GM18861 (cell line): ENCODE results near the gene LAIR2.
"Not testable (repeated sequence)": the region's sequence is repeated elsewhere in the genome, so short reads cannot be mapped to it uniquely, and the experiment has no call there.

Experiments
- ATAC-seq: cut with Tn5 transposase; IDR thresholded peaks from one replicate; pipeline ENCODE4 v1.9.1; 2021; ENCODE audit not compliant: unreplicated experiment

LAIR2 gene

DNA sequence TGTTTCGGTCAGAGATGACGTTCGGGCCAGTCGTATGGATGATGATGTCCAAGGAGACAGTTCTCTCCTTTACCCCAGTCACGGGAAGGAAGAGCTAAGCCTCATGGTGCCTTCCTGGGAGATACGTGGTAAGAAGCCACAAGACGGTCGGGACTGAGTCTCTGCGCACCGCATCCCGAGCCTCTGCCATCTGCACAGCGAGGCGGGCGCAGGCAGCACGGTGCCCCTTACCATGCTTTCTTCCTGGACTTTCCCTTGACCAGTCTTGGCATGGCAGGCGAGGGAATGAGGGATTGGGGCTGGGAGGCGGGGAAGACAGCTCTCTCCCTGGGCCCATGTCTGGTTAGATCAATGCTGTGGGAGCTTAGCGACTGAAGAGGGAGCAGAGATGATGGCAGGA, 10.1 kb upstream of the LAIR2 start:
- no peak for ATAC-seq

DNA sequence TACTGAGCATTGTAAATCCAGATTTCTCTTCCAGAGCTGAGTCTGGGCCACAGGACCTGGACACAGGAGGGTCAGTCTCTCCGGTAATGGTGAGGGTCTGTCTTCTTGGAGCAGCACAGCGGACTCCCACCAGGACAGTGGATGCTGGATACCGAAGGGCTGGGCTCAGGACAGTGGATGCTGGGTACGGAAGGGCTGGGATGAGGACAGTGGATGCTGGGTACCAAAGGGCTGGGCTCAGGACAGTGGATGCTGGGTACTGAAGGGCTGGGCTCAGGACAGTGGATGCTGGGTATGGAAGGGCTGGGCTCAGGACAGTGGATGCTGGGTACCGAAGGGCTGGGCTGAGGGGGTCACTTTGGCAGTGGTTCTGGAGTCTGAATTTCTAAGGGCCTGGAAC, 9.6 kb upstream of the LAIR2 start:
- ATAC-seq: not testable (repeated sequence)

DNA sequence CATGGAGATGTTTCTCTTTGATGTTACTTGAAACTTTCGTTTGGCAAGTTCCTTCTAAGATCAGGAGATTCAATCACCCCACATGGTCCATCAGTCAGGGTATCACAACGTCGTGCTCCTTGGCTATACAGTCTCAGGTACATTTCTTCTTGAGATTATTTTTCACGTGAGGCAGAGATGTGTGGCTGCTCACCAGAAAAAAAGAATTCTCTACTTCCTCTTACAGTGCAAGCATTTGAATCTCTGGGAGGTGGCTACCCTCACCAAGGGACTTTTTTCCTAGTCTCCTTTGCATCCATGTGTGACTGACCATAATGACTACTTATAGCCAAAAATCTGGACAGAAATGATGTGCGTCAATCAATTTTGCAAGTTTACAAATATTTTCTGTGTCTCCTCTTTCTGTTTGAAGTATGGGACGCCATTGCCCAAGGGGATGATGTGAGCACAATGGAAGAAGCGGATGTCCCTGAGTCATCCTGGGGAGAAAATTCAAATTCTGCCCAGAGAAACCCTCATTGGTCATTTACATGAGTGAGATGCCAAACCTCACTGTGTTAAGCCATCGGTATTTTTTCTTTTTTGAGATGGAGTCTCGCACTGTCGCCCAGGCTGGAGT, 8.6 kb upstream of the LAIR2 start:
- ATAC-seq: no peak

DNA sequence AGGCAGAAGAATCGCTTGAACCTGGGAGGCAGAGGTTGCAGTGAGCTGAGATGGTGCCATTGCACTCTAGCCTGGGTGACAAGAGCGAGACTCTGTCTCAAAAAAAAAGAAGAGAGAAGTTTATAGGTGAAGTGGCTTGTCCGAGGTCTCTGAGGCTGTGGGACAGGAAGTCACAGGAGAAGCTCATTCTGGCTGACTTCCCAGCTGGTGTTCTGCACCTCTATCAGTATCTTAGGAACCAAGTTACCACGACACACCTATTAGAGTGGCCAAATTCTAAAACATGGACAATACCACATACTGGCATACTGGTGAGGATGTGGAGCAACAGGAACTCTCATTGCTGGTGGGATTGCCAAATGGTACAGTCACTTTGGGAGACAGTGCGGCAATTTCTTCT, 7.3 kb upstream of the LAIR2 start:
- ATAC-seq: not testable (repeated sequence)

DNA sequence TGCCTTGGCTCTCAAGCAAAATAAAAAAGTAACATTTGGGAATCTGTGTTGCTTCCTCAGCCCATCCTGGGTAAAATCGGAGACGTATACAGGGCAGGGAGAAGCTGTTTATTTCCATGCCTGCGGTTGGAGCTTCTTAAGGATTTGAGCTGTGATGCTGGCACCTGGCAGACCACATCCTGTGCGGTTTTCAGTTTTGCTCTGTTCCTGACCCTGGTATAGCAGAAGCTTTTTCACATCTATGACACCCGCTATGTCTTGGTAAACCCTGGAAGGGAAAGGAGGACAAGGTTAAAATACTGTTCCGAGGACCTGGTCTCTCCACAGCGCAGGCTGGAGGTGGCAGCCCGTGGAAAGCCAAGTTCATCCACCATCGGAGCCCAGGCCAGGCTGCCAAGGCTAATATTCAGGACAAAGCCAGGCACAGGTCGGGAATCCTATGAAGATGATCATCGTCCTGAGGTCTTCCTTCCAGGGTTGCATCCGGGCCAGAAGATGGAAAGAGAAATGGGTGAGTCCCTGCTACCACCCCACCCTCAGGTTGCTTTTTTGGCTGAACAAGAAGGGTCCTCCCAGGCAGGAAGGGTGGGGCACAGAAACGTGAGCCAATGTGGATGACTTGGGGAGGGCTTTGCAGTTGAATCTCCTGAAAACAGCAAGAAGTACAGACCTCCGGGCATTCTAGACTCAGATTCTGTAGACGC, 4.7 kb upstream of the LAIR2 start:
- not testable (repeated sequence) for ATAC-seq

DNA sequence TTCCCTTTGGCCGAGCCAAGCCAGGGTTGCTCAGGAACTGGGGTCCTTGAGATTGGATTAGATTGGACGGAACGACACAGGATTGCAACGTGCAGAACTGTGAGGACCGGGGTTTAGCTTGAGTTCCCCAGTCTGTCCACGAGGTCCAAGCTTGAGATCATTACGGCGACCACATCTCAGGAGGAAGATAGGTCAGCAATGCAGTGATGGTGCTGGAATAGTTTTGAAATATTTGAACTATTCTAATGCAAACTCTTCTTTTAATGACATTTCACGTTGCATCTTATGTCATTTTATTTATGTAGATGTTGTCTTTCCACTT, 4.2 kb upstream of the LAIR2 start:
- not testable (repeated sequence) for ATAC-seq

DNA sequence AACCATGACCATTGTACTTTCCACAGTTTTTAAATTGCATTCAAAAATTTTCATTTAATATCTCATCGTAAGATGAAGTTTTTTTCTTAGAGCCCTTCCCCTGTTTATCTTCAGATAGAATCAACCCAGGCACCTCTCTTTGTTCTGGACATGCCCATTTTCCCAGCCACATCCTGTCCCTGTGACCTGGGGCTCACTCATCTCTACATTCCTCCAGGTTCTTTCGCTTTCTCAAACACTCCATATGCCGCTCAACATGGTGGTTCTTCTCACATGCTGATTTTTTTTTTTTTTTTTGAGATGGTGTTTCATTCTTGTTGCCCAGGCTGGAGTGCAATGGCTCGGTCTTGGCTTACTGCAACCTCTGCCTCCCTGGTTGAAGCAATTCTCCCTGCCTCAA, 2.9 kb downstream of the LAIR2 start:
- not testable (repeated sequence) for ATAC-seq

DNA sequence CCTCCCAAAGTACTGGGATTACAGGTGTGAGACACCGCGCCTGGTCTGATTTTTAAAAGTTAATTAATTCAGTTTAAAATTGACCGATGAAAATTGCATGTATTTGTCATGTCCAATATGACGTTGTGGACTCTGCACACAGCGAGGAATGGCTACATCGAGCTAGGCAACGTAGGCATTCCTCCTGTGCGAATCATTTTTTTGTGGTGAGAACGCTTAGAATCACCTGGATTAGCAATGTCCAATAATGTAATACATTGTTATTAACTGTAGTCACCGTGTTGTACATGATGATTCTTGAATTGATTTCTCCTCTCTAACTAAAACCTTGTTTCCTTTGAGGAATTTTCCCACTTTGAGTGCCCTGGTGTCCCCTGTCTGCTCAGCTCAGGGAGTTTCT, 3.4 kb downstream of the LAIR2 start:
- no peak for ATAC-seq

DNA sequence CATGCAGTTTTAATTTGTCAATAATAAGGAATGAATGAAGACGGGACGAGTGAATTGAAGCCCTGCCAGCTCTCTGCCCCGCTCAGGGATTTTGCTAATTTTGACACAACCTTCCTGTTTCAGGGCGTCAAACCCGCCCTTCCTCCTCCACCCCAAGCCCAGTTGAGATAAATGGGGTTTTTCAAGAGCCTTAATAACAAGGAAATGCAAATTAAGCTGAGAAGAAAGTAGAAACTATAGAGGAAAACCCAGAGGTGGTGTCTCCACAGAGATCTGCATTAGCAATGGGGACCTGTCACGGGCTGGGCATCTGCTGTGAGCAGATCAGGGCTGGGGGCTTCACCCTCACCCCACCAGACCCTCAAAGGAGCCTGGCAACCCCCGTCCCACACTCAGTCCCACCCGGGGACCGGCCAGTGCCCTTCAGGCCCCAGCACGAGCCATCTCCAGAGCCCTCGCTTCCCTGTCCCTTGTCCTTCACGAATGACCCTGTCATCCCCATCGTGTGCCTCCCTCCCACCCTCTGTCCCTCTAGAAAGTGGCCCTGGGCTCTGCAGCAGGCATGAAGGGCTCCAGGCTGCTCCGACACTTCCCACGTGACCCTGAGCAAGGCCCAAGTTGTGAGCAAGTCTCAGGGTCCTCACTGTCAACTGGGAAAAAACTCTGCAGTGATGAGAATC, 4.5 kb downstream of the LAIR2 start:
- not testable (repeated sequence) for ATAC-seq

DNA sequence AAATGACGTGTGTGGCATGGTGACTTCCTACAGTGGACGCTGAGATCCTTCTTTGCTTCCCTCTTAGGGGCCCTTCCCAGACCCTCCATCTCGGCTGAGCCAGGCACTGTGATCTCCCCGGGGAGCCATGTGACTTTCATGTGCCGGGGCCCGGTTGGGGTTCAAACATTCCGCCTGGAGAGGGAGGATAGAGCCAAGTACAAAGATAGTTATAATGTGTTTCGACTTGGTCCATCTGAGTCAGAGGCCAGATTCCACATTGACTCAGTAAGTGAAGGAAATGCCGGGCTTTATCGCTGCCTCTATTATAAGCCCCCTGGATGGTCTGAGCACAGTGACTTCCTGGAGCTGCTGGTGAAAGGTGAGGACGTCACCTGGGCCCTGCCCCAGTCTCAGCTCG, 5.2 kb downstream of the LAIR2 start:
- ATAC-seq: no peak

DNA sequence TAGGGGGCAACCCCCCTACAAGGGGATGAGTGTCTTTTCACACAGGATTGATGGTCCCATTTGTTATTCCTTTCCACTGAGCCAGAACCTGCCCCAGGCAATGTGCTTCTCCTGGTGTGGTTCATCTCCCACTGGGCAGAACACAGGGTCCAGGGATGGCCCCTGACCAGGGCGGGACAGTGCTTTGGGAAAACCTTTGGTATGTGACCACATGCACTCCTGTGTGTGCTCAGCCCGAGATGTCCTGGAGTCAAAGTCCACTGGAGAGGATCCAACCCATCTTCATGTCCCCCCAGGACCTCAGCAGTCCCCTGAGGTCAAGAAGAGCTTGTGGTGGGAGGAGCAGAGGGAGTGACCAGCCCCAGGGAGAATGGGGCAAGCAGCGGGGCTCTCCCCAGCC, 5.9 kb downstream of the LAIR2 start:
- not testable (repeated sequence) for ATAC-seq

DNA sequence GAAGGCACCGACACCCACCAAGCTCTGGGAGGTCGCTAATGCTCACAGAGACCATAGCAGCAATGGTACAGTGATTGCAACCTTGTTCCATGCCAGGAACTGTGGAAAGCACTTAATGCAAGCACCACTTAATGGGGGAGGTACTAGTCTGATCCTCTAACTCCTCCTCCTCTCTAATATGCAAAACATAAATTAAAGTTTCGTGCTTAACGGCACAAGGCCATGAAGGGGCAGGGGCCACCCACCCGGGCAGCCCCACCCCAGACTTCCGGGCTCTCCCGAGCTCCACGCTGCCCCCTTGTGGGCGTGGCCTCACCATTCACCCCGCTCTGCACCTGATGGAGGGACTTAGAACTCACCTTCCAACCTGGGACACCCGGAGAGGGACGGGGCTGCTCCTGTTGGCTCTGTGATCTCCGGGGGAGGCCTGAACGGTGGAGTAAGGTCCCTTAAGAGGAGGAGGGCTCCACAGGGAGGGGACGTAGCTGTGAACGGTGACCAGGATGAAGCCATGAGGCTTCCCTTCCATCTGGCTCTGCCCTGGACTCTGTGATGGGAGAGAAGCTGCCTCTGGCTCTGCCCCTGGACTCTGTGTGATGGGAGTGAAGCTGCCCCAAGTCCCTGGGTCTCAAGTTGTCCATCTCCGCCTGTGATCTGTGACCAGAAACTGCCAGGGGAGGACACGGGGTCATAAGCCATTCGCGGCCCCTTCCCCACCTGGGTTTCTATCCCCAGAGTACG, 6.7 kb downstream of the LAIR2 start:
- ATAC-seq: not testable (repeated sequence)

DNA sequence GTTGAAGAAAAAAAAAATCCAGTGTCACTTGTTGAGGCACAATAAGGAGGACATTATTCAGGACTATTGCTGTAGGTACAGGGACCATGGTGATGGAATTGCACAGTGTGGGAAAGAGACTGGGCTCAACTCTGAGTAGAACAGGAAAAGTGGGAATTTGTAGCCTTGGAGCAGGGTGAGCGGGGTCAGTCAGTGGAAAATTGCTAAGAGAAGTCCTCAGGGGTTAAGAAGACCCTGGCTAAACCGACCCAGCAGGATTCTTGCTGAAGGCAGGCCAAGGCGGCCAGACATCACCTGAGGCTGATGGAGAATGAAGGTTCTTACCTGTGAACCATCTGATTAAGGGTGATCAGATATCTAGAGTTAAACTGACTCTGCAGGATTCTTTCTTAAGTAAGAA, 12.5 kb downstream of the LAIR2 start:
- ATAC-seq: no peak

DNA sequence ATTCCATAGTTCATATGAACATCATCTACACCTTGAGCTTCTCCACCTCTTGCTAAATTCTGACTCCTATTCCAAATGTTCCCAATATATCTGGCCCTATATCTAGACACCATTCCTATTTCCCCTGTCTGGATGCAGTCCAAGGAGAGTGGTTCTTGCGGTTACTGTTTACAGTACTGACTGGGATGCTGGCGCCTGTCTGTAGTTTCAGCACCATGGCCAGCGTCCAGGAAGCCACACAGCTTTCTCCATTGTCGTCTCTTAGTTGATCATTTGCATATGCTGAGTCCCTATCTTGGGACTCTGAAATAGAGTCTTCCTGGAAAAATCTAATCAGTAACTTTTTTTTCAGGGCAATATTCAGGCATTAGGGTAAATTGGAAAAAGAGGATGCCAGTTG, 14.9 kb downstream of the LAIR2 start:
- ATAC-seq: no peak

DNA sequence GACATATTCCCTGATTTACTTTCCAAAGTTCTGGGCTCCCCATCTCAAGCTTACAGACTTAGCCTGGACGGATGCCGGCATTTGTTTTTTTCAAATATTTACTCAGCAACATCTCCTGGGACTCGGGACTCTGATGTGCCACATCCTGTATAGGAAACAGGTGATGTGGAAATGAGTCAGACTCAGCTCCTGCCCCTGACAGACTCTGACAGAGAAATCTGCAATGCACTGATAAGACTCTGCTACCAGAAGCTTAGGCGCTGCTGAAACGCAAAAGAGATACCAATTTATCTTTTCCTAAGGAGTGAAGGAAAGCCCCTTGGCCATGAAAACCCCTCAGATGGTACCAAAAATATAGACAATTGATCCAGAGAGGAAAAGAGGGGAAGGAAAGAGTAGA, 16.2 kb downstream of the LAIR2 start:
- peak; percentile 50 for ATAC-seq

DNA sequence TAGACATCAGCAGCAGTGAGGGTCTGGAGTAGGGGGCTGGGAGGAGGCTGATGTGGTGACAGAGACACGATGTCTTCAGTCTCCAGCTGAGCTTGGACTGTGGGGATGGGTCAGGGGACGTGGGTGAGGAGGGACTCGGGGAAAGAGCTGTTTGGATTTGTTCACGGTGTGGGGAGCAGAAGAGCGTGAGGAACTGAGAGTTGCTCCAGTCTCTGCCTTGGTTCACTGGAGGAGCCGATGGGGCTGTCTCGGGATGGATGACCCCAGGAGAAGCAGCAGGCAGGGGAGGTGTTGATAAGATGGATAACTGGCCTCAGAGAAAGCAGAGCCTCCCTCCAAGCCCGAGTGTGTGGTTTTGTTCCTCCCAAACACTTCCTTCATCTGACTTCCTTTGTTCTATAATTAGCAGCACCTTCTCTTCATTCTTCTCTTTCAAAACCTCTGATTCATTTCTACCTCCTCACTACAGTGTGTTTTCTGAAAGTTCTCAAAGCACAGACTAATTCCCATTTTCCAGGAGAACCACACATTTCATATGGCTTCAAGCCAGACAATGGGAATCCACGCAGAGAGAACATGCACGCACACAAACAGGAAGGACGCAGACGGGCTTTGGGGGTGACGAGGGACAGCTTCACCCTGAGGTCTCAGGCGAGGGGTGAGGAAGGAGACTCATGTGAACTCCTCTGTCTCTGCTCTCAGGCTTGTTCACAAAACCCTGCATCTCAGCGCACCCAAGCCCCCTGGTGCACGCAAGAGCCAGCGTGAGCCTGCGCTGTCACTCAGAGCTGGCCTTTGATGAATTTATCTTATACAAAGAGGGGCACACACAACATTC, 18.6 kb downstream of the LAIR2 start:
- ATAC-seq: peak; percentile 8

DNA sequence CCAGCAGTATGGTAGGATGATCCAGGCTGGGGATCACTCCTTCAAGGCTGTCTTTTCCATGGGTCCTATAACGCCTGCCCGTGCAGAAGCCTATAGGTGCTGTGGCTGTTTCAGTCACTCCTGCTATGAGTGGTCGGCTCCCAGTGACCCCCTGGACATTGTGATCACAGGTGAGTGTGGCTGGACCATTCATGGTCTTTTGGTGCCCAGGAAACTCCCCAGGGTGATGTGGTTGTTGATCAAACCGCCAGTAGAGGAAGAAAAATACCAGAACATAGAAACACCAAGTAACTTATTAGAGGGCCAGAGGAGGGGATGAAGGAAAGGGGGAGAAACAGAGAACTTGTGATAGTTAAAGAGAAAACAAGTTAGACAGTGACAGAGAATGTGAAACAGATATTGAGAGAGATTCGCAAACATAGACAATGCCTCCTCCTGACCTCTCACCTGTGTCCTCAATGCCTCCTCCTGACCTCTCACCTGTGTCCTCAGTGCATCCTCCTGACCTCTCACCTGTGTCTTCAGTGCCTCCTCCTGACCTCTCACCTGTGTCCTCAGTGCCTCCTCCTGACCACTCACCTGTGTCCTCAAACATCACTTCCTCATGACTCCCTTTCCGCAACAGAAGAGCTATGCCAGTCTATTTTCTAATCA, 19.4 kb downstream of the LAIR2 start:
- peak; percentile 29 for ATAC-seq

DNA sequence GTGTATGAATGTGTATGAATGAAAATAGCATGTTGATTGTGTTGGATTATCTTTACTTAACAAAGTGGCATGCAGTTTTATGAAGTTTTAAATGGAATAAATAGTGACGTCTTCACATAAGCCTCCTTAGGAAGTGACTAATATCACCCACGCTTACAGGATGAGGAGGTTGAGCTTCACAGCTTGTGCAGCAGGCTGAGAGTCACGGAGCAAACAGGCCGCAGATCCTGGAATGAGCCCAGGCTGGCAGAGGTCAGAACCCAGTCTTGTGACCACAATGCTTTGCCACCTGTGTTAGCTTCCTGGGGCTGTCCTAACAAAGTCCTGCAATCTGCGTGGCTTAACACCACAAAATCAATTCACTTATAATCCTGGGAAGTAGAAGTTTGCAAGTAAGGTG, 20.8 kb downstream of the LAIR2 start:
- ATAC-seq: no peak

DNA sequence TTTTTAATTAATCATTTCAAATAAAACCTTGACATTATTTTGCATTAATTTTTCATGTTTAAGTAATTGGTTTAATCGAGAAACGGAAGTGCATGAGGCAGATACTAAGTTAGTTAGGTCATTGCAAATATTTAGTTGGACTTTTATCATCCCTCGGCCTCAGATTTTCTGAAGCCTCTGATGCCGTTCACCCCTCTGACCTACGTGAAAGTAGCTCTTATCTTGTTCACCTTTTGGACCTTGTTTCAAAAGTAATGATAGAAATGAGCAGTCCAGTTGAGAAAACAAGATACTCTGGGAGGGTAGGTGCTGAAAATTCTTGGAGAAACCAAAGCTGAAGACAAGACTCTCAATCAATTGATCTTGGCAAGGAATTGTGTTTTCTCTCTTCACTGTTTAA, 23.0 kb downstream of the LAIR2 start:
- ATAC-seq: no peak

DNA sequence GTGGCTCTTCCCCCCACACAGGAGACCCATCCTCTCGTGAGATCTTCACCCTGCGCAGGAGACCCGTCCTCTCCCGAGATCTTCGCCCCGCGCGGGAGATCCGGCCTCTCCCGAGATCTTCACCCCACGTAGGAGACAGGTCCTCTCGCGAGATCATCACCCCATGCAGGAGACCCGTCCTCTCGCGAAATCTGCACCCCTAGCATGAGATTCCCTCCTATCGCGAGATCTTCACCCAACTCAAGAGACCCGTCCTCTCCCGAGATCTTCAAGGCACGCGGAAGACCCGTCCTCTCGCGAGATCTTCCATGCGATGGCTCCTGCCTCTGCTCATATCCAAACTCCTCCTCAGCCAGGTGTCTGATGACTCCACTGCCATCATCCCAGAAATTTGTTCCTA, 24.3 kb downstream of the LAIR2 start:
- no peak for ATAC-seq
